A172 (cell line): Measurements from ENCODE around the gene LRRC4B. TPM values are rescaled to one million over a fixed set of nuclear protein-coding genes. Genes with fewer than 3 reads are reported as not detected.
"Not testable (repeated sequence)": the region's sequence is repeated elsewhere in the genome, so short reads cannot be mapped to it uniquely, and the experiment has no call there.

Experiments
- DNase-seq: peaks from one replicate; pipeline ENCODE4 v3.0.0-alpha.2; 2015; ENCODE audit warnings: low spot score
- total RNA-seq: library from RNA; depleted of rRNA; stranded (reverse); fragments of >200 nt; shearing (Covaris generic); gene quantifications from 2 replicates; pipeline ENCODE4 v1.2.3, GENCODE V29; 2014

LRRC4B gene
- total RNA-seq, 1 experiment from 2014 or later = 12.3 TPM

DNA sequence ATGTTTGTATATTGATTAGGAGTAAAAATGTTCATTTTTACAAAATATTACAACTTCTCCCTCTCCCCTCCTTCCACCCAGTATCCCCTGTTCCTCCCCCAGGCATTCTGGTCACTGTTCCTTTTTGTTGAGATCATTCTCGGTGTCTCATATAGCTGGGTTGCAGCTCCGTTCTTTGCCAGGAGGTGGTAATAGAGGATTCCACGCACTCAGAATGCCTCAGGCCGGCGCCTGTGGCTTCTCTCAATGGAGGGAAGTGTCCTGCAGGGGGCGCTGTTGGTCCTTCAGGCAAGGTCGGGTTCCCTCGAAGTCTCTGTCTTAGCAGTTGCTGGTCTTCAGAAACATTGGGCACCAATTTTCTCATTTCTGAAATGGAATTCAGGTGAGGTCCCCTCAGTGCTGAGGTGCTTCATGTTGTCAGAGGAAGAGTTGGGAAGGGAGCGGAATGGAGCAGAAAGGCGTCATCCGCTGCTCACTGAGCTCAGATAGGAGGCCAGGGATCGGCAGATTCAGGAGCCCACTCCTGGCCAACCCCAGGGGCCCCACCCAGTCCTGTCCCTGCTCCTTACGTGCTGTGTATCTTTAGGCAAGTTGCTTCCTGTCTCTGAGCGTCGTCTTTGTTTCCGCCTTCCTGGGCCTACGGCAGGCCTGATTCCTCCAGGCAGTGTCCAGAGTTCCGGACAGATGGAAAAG lies 81.3 kb downstream of the LRRC4B start:
- DNase-seq = peak; percentile 16

DNA sequence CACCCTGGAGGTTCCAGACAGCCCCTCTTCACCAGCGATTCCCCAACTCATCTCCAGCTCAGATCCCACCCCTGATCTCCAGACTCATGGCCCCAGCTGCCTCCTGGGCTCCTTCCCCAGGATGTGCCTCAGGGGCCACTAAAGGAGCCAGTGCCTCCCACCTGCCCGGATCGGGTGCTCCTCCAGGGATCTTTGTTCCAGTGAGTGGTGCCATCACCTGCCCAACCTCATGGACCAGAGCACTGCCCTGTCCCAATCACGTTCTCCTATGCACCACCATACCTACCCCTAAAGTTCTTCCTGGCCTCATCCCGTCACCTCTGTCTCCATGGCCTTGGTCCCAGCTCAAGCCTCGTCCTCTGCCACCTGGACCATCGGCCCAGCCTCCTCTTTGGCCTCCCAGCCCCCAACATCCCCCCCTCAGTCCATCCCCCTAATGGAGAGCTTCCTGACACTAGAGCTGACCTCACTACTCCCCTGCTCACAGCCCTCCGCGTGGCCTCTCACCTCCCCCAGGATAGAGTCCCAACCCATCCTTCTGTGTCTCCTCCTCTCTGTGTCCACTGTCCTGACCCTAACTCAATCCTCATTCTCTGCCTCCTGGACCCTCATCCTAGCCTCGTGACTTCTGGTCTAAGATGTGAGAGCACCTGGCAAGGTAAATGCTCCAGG lies 82.8 kb downstream of the LRRC4B start:
- no peak for DNase-seq

DNA sequence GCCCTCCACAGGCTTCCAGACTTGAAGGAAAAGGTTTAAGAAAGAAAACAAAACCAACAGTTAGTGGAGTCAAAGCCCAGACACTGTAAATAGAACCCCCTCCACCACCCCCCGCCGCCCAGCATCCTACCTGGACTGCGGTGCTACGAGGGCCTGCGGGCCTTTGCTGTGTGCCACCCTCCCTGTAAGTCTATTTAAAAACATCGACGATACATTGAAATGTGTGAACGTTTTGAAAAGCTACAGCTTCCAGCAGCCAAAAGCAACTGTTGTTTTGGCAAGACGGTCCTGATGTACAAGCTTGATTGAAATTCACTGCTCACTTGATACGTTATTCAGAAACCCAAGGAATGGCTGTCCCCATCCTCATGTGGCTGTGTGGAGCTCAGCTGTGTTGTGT lies 85.3 kb downstream of the LRRC4B start:
- no peak for DNase-seq

DNA sequence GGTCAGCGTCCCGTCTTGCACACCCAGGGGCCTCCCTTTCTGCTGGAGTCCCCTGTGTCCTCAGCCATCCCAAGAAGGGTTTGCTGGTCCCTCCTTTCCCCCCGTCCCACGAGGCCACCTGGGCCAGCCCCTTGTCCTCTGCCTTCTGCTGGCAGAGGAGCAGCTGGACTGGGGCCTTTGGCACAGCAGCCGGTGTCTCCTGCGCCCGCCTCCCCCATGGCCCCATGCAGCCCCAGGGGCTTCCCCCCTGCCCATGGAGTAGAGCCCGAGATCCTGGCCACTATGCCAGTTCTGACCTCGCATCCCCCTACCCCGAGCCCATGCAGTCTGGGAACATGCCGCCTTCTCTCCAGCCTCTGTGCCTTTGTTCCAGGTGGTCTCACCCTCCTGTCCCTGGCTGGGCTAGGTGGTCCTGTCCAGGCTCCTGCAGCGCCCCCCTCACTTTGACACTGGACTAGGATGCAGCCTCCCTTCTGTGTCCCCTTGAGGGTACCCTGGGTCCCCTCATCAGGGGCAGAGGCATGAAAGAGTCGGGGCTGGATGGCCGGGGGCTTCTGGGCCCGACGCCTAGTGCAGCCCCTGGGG lies 85.9 kb downstream of the LRRC4B start:
- DNase-seq = no peak

DNA sequence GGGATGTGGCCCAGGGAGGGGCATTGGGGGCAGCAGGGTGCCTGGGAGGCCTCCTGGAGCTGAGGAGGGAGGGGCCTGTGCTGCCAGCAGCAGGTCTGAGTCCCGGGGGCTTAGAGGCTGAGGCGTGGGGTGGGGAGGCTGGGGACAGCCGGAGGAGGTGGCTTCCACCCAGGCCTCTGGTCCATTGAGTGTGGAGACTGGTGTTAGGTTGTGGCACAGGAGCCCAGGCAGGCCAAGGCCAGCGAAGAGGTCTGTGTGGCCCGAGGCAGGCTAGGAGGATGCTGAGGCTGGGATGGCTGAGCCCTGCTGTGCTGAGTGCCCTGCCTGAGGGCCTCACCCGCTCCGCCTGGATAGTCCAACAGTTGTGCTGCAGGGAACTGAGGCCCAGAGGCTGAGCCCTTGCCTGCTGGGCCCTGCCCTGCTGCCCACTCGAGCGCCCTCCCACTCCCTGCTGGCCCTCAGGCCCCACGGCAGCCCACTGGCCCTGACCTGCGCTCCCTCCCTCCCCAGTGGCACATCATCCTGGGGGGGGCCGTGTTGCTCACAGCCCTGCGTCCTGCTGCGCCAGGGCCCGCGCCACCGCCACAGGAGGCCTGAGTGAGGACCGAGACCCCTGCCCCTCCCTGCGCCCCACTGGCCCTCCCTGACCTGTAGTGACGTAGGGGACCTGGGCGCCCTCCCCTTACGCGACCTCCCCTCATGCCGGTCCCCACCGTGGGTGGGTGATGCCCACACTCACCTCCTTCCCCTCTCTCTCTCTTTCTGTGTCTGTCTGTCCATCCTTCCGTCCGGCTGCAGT lies 86.7 kb downstream of the LRRC4B start:
- no peak for DNase-seq

DNA sequence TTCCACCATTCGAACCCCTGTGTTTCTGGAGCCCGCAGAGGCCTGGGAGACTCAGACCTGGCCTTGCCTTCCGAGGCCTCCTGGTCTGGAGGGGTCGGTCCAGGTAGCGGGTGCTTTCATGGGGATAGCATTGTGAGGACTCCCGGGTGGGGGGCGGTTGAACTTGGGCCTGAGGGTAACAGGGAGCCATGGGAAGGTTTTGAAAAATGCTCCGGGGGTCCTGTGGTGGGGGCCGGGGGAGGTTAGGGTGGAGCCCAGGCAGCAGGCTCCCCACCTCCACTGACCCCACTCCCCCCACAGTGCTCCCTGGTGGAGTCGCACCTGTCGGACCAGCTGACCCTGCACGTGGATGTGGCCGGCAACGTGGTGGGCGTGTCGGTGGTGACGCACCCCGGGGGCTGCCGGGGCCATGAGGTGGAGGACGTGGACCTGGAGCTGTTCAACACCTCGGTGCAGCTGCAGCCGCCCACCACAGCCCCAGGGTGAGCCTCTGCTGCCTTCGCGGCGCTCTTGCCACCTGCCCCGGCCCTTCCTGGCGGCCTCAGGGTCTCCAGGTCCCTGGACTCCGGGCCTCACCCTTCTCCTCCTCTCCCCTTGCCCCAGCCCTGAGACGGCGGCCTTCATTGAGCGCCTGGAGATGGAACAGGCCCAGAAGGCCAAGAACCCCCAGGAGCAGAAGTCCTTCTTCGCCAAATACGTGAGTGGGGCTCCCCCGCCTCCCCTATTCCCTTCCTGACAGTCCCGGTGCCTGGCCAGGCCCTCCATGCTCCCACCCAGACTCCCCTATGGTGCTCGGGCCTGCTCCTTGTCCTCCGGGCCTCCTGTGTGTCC lies 87.7 kb downstream of the LRRC4B start:
- DNase-seq = no peak

DNA sequence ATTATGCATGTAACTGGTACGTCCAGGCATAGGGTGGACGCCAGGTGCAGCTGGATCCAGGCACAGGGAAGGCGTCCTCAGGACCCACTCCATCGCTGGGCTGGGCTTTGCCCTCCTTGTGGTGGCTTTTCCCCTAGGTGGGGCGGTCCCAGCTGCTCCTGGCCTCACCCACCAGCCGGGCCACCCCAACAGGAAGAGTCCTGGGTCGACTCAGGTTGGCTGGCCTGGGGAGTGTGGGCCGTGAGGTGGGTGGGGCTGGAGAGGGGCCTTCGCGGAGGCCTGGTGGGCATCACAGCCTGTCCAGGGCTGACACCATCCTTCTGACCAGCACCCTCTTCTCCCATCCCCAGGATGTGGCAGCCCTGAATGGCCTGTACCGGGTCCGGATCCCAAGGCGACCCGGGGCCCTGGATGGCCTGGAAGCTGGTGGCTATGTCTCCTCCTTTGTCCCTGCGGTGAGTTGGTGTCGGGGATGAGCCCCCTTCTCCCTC lies 88.4 kb downstream of the LRRC4B start:
- no peak for DNase-seq

DNA sequence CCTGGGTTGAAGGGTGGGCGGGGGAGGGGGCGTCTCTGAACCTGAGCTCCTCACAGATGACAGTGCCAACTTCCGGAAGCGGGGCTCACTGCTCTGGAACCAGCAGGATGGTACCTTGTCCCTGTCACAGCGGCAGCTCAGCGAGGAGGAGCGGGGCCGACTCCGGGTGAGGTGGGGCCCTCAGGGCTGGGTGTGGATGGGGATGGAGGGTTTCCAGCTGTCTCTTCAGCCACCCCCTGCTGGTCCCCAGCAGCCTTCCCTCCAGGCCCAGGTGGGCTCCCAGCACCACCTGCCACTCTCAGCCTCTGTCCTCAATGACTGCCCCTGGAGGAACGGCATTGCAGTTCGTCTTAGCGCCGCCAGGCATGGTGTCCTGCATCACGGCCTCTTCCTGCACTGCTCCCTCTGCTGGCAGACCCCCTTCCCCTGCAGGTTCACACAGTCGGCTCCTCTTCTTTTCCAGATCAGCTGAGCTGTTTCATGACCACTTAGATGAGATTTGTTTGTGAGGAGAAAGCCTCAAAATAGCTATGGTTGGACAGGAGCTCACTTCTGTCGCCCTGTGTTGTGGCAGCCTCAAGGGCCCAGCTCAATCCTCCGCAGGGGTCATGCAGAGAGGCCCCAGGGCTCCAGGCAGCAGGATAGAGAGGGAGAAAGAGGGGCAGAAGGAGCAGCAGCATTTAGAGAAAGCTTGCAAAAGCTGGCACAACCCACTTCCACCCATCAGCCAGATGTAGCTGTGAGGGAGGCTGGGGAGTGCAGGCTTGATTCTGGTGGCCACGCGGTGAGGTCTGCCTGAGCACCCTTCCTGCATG lies 89.1 kb downstream of the LRRC4B start:
- peak; percentile 78 for DNase-seq

DNA sequence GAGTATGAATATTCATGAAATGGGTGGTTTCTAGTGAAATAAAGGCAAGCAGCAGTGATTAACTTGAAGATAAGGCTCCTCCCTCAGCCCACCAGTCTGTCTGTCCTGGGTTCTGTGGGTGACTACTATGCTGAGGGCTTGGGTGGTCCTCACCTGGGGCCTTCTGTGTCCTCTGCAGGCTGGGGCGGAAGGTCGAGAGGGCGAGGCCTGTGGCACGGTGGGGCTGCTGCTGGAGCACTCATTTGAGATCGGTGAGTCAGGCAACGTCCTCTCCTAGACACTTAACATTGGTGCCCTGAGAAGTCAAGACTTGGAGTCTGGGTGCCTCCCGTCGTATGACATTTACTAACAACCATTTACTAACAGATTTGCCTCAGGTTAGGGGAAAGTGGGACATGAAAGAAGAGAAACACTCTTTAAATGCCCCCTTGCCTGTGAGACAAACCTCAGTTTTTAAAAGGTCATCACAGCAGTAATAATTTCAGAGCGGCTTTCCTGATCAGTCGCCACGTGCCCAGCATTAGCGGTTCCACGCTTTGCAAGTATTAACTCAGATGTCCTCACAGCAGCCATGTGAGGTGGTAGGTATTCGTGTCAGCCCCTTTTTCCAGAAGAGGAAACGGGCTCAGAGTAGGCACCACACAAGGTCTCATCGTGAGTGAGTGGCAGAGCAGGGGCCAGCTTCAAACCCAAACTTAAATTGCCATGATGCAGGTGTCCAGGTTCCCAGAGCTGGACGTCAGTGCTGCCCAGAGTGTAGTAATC lies 90.3 kb downstream of the LRRC4B start:
- no peak for DNase-seq

DNA sequence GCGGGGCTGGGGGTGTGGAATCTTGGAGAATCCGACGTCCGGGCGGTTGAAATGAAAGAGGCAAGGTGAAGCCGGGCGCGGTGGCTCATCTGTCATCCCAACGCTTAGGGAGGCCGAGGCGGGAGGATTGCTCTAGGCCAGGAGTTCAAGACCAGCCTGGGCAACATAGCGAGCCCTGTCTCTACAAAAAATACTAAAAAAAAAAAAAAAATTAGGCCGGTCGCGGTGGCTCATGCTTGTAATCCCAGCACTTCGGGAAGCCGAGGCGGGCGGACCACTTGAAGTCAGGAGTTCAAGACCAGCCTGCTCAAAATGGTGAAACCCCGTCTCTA lies 91.4 kb downstream of the LRRC4B start:
- DNase-seq = no peak

DNA sequence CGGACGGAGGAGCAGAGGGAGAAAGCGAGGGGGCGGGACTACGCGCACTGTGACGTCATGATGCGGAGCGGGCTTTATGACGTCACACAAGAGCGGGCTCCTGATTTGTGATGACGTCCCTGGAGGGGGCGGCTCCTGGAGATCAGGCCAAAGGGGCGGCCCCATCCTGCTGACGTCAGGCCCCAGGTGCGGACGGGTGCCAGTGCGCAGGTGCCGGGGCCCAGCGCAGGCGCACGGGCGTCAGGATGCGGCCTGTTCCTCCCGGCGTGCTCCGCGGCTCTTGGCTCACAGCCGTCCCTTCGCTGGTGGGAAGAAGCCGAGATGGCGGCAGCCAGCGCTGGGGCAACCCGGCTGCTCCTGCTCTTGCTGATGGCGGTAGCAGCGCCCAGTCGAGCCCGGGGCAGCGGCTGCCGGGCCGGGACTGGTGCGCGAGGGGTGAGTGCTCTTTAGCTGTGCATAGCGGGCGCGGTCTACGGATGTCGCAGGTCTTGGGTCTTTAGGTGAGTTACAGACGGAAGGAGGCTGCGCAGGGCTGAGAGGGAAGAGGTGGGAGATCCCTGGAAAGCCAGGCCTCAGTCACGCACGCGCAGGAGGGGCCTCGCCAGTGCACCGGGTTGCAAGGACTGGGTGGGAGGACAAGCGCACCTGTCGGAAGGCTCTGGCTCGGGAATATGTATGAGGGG lies 91.9 kb downstream of the LRRC4B start, which contains the start of the genes EMC10 and GARIN5A:
Gene EMC10 (plus strand): TSS at position 284 of the 683 bp plus-strand sequence. CDS start 38 bp downstream, at position 322.
Gene GARIN5A (minus strand): TSS at position 625 of the 683 bp plus-strand sequence. CDS start 460 bp downstream, at position 165.
- DNase-seq = peak; percentile 70

DNA sequence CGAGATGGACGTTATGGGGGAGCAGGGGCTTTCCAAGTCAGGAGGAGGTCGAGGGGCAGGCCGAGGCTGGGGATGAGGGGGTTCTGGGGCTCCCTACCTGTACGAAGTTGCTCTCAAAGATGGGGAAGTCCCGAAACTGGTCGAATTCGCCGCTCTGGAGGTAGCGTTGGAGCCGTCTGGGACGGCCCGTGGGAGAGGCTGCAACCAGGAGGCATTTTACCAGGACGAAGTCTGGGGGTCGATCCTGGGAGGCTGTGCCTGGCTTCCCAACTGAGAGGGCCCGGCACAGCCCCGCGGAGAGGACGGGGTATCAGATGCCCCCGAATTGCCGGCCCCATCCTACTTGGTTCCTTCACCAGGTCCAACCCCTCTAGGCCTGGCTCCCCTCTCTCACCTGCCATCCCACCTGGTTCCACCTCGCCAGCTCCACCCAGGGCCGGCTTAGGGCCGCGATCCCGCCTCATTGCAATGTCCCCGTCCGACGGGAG lies 92.5 kb downstream of the LRRC4B start:
- DNase-seq = no peak

DNA sequence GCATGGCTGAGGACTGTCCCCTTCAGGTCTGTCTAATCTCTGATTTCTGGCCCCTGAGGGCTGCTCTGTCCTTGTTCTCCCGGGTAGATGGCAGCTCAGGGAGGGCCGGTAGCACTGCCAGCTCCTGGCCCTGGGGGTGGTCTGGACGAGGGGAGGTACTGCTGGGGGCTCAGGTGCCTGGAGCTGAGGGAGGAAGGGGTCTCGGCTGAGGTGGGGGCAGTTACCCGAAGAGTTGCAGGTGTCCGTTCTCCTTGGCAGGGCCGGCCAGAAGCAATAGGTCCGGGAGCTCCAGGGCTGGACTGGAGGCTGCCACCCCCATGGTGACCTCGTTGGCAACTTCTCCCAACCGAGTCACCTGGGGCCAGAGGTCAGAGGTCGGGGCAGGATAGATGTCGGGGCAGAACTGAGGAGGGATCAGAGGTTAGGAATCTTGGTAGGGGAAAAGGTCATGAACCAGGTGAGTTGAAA lies 93.1 kb downstream of the LRRC4B start:
- DNase-seq = no peak

DNA sequence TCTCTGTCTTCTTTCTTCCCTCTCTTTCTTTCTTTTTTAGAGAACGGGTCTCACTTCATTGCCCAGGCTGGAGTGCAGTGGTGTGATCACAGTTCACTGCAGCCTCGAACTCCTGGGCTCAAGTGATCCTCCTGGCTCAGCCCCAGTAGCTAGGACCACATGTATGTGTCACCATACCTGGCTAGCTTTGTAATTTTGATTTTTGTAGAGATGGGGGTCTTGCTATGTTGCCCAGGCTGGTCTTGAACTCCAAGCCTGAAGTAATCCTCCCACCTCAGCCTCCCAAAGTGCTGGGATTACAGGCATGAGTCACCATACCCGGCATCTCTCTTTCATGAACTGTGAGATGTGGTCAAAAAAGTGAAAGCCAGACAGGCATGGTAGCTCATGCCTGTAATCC lies 94.9 kb downstream of the LRRC4B start:
- not testable (repeated sequence) for DNase-seq

DNA sequence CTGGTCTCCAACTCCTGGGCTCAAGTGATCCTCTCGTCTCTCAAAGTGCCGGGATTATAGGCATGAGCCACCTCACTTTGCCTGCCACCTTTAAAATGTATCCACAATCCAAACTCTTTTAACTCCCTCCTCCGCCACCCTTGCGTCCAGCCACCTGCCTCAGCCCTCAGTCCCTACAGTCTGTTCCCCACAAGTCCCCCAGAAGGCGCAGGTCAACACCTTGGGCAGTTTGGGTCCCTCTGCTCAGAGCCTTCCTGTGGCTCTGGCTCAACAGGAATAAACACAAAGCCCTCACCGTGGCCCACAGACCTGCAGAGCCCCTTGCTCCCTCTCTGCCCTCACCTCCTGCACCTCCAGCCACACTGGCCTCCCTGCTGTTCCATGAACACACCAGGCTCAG lies 99.4 kb downstream of the LRRC4B start:
- no peak for DNase-seq

DNA sequence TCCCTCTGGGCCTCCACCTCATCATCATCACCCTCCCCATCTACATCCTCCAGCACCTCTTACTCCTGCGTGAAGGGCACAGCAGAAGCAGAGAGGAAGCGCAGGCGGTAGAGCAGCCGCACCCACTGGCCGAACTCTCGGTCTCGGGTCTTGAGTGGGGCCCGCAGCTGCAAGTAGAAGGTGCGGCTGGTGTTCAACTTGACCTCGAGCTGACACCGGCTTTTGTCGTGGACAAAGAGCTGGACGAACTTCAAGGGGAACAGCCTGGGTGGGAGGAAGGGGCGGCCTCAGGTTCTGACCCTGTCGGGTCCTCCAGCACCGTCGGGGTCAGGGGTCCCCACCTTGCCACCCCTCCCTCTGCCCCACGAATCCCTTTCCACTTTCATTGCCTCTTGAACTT lies 100.7 kb downstream of the LRRC4B start:
- DNase-seq = no peak
